HG02973 (cell line): Measurements from ENCODE around the gene TMEM134.
A peak's percentile ranks its signal among the peaks of the same experiment; 100 is the strongest.
"Not testable (repeated sequence)": the region's sequence is repeated elsewhere in the genome, so short reads cannot be mapped to it uniquely, and the experiment has no call there.

ENCODE experiments used
- ATAC-seq: cut with Tn5 transposase; IDR thresholded peaks from one replicate; pipeline ENCODE4 v1.9.1; 2021; ENCODE audit warnings: moderate library complexity; ENCODE audit not compliant: unreplicated experiment

The TMEM134 gene

GRCh38 chr11:67486481-67487195, 17.6 kb upstream of the TMEM134 start:
- peak; percentile 18 for ATAC-seq

- ATAC-seq: not testable (repeated sequence)
Measured at GRCh38 chr11:67485873-67486361, 16.9 kb upstream of the TMEM134 start.

- no peak for ATAC-seq
Measured at GRCh38 chr11:67484847-67485311, 15.8 kb upstream of the TMEM134 start.

GRCh38 chr11:67483831-67484665, 15.0 kb upstream of the TMEM134 start:
- ATAC-seq: no peak

- ATAC-seq: peak; percentile 59
Measured at GRCh38 chr11:67482827-67483798, 14.1 kb upstream of the TMEM134 start, which contains the start of gene AIP. AIP (plus strand) TSS chr11:67483026; CDS start chr11:67483159, 133 bp downstream.

- ATAC-seq: no peak
Measured at GRCh38 chr11:67482275-67482826, 13.3 kb upstream of the TMEM134 start.

- not testable (repeated sequence) for ATAC-seq
Measured at GRCh38 chr11:67477344-67478050, 8.4 kb upstream of the TMEM134 start.

- not testable (repeated sequence) for ATAC-seq
Measured at GRCh38 chr11:67476692-67477091, 7.6 kb upstream of the TMEM134 start.

- no peak for ATAC-seq
Measured at GRCh38 chr11:67472882-67473281, 3.8 kb upstream of the TMEM134 start.

- no peak for ATAC-seq
Measured at GRCh38 chr11:67470337-67471002, 1.4 kb upstream of the TMEM134 start.

- no peak for ATAC-seq
Measured at GRCh38 chr11:67469508-67469811, 409 bp upstream of the TMEM134 start.

- peak; percentile 2 for ATAC-seq
Measured at GRCh38 chr11:67468456-67468758, 644 bp downstream of the TMEM134 start.

- ATAC-seq: no peak
Measured at GRCh38 chr11:67468056-67468455, 995 bp downstream of the TMEM134 start.

- ATAC-seq: no peak
Measured at GRCh38 chr11:67466962-67467771, 1.9 kb downstream of the TMEM134 start.

GRCh38 chr11:67466367-67466766, 2.7 kb downstream of the TMEM134 start:
- no peak for ATAC-seq

- not testable (repeated sequence) for ATAC-seq
Measured at GRCh38 chr11:67465530-67465929, 3.5 kb downstream of the TMEM134 start.

GRCh38 chr11:67465189-67465510, 3.9 kb downstream of the TMEM134 start:
- ATAC-seq: no peak

GRCh38 chr11:67464411-67465188, 4.5 kb downstream of the TMEM134 start:
- peak; percentile 40 for ATAC-seq
